GM21447 (cell line): ENCODE data around the gene MTCL1.

ENCODE experiments used
- ATAC-seq: cut with Tn5 transposase; IDR thresholded peaks from one replicate; pipeline ENCODE4 v1.9.1; 2021; ENCODE audit not compliant: unreplicated experiment

Gene MTCL1

GRCh38 chr18:8788503-8789429 lies 83.4 kb downstream of the MTCL1 start:
- ATAC-seq: no peak

DNA sequence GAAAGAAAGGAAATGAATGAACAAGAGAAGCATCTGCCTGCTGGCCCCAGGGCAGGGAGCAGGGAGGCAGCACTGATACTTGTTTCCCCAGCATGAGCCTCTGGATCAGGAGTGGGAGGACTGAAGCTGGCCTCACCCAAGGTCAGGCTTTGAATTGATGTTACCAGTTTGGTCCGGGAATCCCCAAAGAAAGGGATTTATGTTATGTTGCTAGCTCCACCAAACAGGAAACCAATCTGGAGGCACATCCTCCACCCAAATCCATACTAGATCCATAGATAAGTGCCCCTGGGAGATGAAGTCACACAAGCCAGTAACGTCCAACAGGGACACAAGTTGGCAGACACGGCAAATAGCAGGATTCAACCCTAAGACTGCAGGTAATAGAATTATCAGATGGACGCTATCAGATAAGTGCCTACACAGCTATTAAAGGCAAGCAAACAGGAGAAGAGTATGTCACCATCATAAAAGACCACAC lies 85.9 kb downstream of the MTCL1 start:
- no peak for ATAC-seq

DNA sequence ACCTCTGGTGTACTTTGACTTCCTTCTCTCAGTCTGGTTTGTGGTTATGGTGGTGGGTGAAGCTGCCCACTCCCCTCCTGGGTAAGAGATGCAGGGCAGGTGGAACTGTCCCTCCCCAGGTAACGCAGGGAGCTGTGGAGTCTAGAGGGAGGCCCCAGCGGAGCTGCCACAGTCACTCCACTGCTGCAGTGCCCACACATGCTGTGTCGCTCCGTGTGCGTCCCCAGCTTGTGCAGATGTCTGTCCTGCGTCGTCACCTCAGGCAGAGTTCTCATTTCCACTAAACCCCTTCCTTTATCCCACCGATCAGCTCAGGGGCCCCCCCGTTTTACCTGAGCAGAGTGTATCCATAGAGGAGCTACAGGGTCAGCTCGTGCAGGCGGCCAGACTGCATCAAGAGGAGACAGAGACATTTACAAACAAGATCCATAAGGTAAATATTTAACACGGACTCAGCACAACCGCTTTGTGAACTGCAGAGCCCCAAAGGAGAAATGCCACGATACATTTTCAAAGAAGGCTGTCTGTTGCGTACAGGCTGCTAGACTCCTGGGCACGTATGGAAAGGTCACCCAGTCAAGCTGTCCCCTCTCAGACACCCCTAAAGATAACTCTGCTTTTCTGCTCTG lies 87.4 kb downstream of the MTCL1 start:
- ATAC-seq: no peak

DNA sequence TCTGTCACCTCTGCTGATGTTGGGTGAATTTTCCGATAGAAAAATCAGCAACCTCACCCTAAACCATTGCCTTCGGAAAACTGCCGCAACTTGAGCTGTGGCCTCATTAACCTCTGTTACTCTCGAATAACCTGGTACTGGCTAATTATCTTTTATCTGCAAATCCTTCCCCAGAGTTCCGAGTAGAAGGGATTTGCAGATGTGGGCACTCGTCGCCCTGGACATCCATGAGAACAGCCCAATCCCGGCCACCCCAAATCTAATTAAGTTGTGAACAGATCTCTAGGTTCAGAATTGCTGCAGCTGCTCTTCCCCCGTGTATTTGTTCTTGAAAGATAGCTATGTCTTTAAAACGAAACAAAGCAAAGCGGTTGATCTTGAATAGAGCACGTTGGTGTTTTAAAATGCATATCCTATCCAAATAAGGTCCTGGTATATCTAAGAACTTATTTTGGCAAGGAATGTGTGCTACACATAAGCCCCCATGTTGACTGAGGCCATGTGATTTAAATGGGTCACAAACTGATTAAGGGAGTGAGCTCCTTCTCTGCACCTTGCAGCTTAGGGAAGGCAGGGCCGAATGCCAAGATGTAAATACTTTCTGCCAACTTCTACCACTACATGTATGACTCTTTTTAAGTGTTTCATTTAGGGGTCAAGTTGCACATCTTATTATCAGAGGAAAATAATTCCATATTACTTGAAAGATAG lies 88.2 kb downstream of the MTCL1 start:
- ATAC-seq: no peak

GRCh38 chr18:8794156-8794933 lies 89.0 kb downstream of the MTCL1 start:
- peak; percentile 69 for ATAC-seq

DNA sequence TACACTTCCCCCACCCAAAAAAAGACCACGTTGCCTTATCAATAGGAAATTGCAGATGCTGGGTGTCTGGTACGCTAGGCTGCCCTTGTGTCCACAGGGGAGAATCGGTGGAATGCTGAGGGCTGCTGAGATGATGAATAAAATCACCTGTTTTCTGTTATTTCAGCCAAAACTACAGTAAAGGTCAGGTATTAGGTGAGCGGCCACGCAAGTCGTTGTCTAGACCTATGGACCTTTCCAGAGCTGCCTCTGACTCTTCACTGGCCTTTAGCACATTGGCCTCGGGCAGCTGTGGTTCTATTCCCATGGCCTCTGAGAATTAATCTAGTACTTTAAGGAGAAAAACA lies 89.6 kb downstream of the MTCL1 start:
- no peak for ATAC-seq

DNA sequence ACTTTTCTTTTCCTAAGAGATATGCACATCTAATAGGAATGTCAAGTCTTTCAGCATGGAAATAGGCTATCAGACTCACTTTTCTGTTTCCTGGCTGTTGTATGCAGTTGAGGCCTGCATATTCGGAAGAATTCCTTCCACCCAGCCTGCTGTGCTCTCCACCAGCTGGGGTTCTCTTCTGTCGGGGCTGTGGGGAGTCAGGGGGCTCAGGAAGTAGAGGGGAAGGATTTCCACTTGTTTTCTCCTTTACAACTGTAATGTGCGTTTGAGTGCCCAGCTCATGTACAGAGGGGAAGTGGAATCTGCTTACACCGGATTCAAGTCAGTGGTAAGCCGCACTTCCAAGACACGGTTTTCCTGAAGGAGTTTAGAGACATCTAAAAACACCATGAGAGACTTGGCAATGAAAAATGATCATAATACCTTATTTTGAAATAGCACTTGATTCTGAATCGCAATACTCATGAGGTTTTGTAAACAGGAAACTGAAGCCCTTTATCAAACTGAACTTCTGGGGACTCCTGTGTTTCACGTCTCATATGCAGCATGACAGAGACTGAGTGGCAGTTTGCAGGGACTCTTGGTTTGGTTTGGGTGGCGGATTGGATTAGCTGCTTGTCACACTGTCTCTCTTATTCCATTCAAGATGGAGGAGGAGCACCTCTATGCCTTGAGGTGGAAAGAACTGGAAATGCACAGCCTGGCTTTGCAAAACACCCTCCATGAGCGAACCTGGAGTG lies 90.4 kb downstream of the MTCL1 start:
- no peak for ATAC-seq

DNA sequence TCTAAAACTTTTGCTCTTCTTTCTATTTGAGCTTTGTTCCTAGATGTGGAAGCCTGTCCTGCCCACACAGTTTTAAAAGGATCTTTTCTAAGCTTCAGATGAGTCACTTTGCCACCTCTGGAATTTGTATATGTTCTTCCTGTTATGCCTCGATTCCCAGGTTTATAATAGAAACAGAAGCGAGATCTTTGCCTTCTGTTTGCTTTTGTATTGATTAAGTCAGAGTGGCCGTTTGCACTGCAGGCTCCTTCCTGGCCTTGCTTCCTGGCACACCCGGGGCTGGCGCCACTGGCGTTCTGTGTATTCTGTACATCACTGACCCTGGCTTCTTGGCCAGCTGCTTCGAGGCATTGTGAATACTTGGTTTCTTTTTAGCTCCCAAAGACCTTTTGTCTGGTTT lies 91.8 kb downstream of the MTCL1 start:
- ATAC-seq: no peak

- ATAC-seq: no peak
These were observed 93.6 kb downstream of the MTCL1 start for GRCh38 chr18:8799001-8799400.

DNA sequence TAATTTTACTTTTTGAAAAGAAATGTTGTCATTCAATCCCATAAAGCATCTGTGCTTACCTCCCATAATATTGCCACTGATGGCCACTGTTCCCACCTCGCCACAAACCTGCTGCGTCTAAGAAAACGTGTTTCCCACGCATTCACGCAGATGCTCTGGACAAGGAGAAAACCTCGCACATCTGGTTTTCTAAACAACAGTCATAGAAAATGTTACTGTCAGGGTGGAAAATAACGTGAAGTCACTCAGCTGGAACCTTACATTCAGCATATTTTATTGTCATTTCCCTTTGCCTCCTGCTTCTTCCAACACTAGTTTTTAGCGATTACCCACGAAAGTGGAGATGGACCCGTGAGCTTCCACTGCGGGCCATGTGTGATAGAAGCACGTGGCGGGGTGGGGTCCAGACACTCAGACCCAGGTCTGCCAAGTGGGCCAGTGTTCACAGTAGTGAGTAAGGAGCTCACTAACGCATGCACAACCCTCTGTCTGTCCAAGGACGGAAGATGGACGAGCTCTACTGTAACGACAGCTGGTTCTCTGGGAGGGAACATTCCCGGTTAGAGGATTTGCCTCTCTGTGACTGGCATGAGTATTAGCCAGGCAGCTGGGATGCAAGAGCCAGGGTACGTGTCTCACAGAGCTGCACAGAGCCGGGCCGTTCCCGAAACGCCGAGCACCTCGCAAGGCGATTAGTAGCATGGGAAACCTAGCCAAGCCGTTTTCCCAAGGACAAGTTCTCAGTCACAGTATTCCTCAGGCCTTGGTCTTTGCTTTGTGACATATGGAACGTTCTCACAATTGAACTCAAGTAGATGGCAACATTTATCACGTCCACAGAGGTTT lies 94.5 kb downstream of the MTCL1 start:
- no peak for ATAC-seq

- no peak for ATAC-seq
These were observed 95.1 kb downstream of the MTCL1 start for GRCh38 chr18:8800445-8800844.

DNA sequence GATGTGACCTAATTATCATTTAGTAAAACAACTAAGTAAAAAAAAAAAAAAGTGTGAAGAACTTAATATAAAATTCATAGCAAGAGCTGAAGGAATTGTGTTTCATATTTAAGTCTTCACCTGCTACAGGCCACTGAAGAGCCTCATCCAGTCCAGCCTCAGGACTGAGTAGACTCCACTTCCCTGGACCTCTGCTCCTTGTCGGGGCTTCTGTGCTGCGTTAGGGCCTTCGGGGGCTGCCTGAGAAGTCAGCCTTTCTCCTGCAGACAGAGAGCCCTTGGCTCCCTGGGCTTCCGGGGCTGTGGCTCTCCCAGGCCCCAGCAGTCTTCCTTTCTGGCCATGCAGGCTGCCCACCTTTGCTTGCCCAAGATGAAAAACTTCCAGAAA lies 95.5 kb downstream of the MTCL1 start:
- ATAC-seq: no peak

- no peak for ATAC-seq
These were observed 96.0 kb downstream of the MTCL1 start for GRCh38 chr18:8801263-8801901.

GRCh38 chr18:8802017-8802672 lies 96.8 kb downstream of the MTCL1 start:
- no peak for ATAC-seq

GRCh38 chr18:8803063-8803795 lies 97.9 kb downstream of the MTCL1 start:
- ATAC-seq: no peak

- no peak for ATAC-seq
These were observed 98.6 kb downstream of the MTCL1 start for GRCh38 chr18:8803957-8804356.

- ATAC-seq: no peak
These were observed 100.2 kb downstream of the MTCL1 start for GRCh38 chr18:8805552-8805951.
